ENCODE measurements around the gene TAX1BP3.
A peak's percentile ranks its signal among the peaks of the same experiment; 100 is the strongest.

DNA sequence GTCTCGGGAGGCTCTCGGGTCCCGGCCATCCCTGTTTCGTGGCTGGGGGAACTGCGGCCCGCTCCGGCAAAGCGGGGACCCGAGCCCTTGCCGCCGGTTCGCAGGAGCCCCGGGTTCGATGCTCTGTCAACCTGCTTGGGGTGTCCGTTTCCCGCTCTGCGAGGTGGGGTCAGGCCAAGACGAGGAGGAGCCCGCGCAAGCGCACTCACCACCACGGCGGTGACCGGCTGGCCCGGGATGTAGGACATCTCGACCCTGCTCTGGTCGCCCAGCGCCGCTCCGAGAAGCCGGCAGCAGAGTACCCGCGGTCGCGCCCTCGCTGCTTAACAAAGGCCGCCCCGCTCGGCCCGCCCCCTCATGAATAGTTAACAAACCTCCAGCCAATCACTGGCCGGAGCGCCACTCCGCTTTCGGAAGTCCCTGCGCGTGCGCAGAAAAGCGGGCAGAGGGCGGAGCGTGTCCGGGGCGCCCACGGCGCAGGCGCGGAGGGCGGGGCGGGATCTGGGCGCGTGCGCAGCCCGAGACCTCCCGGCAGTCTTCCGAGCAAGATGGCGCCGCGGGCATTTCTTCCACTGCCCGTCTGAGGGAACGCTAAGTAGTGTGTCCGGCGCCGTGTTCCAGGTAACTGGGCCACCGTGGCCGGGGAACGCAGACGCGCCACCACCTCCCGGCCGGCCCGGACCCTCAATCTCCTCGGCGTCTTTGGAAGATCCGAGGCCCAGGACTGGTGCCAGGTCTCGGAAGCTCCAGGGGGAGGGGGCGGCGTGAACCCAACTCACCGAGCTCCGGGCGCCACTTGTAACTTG, at the start of gene TAX1BP3, which contains the start of gene EMC6:
- peak; percentile 93 for TF ChIP-seq POLR2A (IDR thresholded peaks at IDR 0.05; ENCODE audit: low read depth, low read length)
- TF ChIP-seq POLR2AphosphoS5 (IDR thresholded peaks at IDR 0.05; ENCODE audit: low read depth, low read length): peak; percentile 90
- peak; percentile 99 for TF ChIP-seq TAF1 (IDR thresholded peaks at IDR 0.05; ENCODE audit: low read depth, low read length)
- TF ChIP-seq POU2F2 (IDR thresholded peaks at IDR 0.05; ENCODE audit: low read depth, low read length): peak; percentile 37; the same call in 1 of the 2 replicates

Measured in GM12891 (cell line).